ENCODE data around the gene MS4A5. TPM values are rescaled to one million over a fixed set of nuclear protein-coding genes. Genes with fewer than 3 reads are reported as not detected.

The MS4A5 gene
- total RNA-seq, 1 experiment from 2014 or later = not detected

- ChIA-PET CTCF (no interaction called here), POLR2A (no interaction called here)
- no peaks in the 10 kb centered on the region for H3K27me3 Mint-ChIP-seq (ENCODE audit: low read depth)
- TF ChIP-seq ZNF232 (CRISPR knock-in tag; IDR thresholded peaks at IDR 0.05) (no peak), ZNF671 (CRISPR knock-in tag; IDR thresholded peaks at IDR 0.05) (no peak), FOXP1 (CRISPR knock-in tag; IDR thresholded peaks at IDR 0.05; ENCODE audit: borderline replicate concordance) (no peak), ARID4B (CRISPR knock-in tag; IDR thresholded peaks at IDR 0.05; ENCODE audit: borderline replicate concordance) (no peak), EMX1 (CRISPR knock-in tag; IDR thresholded peaks at IDR 0.05) (no peak), OVOL2 (CRISPR knock-in tag; IDR thresholded peaks at IDR 0.05; ENCODE audit: borderline replicate concordance) (no peak), ZBTB21 (CRISPR knock-in tag; IDR thresholded peaks at IDR 0.05; ENCODE audit: borderline replicate concordance) (no peak), RORB (CRISPR knock-in tag; IDR thresholded peaks at IDR 0.05) (no peak), ZSCAN18 (CRISPR knock-in tag; IDR thresholded peaks at IDR 0.05) (no peak), ZNF263 (CRISPR knock-in tag; IDR thresholded peaks at IDR 0.05; ENCODE audit: low read depth) (no peak), GABPB1 (CRISPR knock-in tag; IDR thresholded peaks at IDR 0.05) (no peak), SMAD3 (CRISPR knock-in tag; IDR thresholded peaks at IDR 0.05; ENCODE audit: borderline replicate concordance) (no peak), ZNF317 (CRISPR knock-in tag; IDR thresholded peaks at IDR 0.05; ENCODE audit: borderline replicate concordance, low read depth) (no peak), ZNF423 (CRISPR knock-in tag; IDR thresholded peaks at IDR 0.05) (no peak)
- ATAC-seq (no peak), DNase-seq (ENCODE audit: low spot score) (no peak)
- H3K4me1 Mint-ChIP-seq = peaks cover 22% of the 10 kb centered on the region
- peaks cover 3% of the 10 kb centered on the region; the same call in 1 of the 2 replicates for H3K9me3 Mint-ChIP-seq
- no peak overlapping the region for H3K27ac Mint-ChIP-seq
- H3K36me3 Mint-ChIP-seq = no peaks in the 10 kb centered on the region
- no peak overlapping the region for H3K4me3 Mint-ChIP-seq
Measured at GRCh38 chr11:60431251-60431650, 1.9 kb downstream of the MS4A5 start.

DNA sequence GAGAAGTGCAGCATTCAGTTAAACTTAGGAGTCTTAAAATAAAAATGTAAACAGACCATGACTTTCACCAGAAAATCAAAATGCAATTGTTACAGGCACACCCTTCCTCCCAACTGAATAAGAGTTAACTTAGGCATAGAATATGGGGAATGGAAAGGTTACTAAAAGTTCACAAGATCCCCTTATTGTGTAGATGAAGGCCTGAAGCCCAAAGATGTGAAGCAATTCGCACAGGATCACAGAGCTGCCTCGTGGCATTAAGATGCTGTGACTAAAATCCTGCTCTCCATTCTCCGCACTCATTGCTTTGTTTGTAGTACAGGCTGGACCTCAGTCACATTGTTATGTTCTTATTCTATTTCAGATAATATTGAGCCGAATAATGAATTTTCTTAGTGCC lies 4.0 kb downstream of the MS4A5 start:
- Mint-ChIP-seq H3K9me3 (peaks cover 3% of the 10 kb centered on the region; the same call in 1 of the 2 replicates), H3K36me3 (no peaks in the 10 kb centered on the region), H3K4me1 (peaks cover 22% of the 10 kb centered on the region), H3K27me3 (ENCODE audit: low read depth) (peaks cover 5% of the 10 kb centered on the region; the same call in 1 of the 2 replicates), H3K27ac (no peak overlapping the region), H3K4me3 (no peak overlapping the region)
- ATAC-seq (no peak), DNase-seq (ENCODE audit: low spot score) (no peak)
- TF ChIP-seq CDX4 (CRISPR knock-in tag; IDR thresholded peaks at IDR 0.05; ENCODE audit: borderline replicate concordance) (no peak), TEAD1 (CRISPR knock-in tag; IDR thresholded peaks at IDR 0.05) (no peak), FOXP1 (CRISPR knock-in tag; IDR thresholded peaks at IDR 0.05; ENCODE audit: borderline replicate concordance) (no peak), ERG (CRISPR knock-in tag; IDR thresholded peaks at IDR 0.05) (no peak), PREB (CRISPR knock-in tag; IDR thresholded peaks at IDR 0.05; ENCODE audit: borderline replicate concordance) (no peak)
- CTCF ChIA-PET = no interaction called here
- POLR2A ChIA-PET = no interaction called here

Measured in WTC11 (cell line).